ENCODE results near the gene SLITRK4.

SLITRK4 gene

GRCh38 chrX:143635915-143636314, at the start of gene SLITRK4:
SLITRK4 (minus strand) TSS chrX:143636101; CDS start chrX:143631108, 4,993 bp downstream.
- ChIA-PET POLR2A (no interaction called here), CTCF (interaction anchor here (1.8 kb wide), 1 partner anchor 11 kb away, joined by 4 read pairs; no protein-coding TSS in a partner anchor)
- DNase-seq (ENCODE audit: extremely low spot score): no peak
- TF ChIP-seq CTCF (IDR thresholded peaks at IDR 0.05; ENCODE audit: control extremely low read depth, extremely low read depth, low read depth, missing control alignments): no peak

GRCh38 chrX:143683486-143683885, 47.6 kb upstream of the SLITRK4 start:
- no peak for TF ChIP-seq CTCF (IDR thresholded peaks at IDR 0.05; ENCODE audit: control extremely low read depth, extremely low read depth, low read depth, missing control alignments)
- no peak for DNase-seq (ENCODE audit: extremely low spot score)
- ChIA-PET POLR2A (no interaction called here), CTCF (no interaction called here)

GRCh38 chrX:143674926-143675325, 39.0 kb upstream of the SLITRK4 start:
- CTCF ChIA-PET: no interaction called here
- POLR2A ChIA-PET: no interaction called here
- DNase-seq (ENCODE audit: extremely low spot score): no peak
- no peak for TF ChIP-seq CTCF (IDR thresholded peaks at IDR 0.05; ENCODE audit: control extremely low read depth, extremely low read depth, low read depth, missing control alignments)

- ChIA-PET CTCF (no interaction called here), POLR2A (no interaction called here)
- TF ChIP-seq CTCF (IDR thresholded peaks at IDR 0.05; ENCODE audit: control extremely low read depth, extremely low read depth, low read depth, missing control alignments): no peak
- DNase-seq (ENCODE audit: extremely low spot score): no peak
These were observed 33.5 kb upstream of the SLITRK4 start for GRCh38 chrX:143669395-143669794.

- no peak for DNase-seq (ENCODE audit: extremely low spot score)
- TF ChIP-seq CTCF (IDR thresholded peaks at IDR 0.05; ENCODE audit: control extremely low read depth, extremely low read depth, low read depth, missing control alignments): peak; percentile 26
These were observed 28.4 kb upstream of the SLITRK4 start for GRCh38 chrX:143664302-143664701.

GRCh38 chrX:143663755-143664154, 27.9 kb upstream of the SLITRK4 start:
- POLR2A ChIA-PET: no interaction called here
- DNase-seq (ENCODE audit: extremely low spot score): no peak
- no peak for TF ChIP-seq CTCF (IDR thresholded peaks at IDR 0.05; ENCODE audit: control extremely low read depth, extremely low read depth, low read depth, missing control alignments)
- CTCF ChIA-PET: no interaction called here

More at GRCh38 chrX:143664302-143664701, 28.4 kb upstream of the SLITRK4 start:
- CTCF ChIA-PET: interaction anchor here (0.7 to 0.9 kb wide), 2 partner anchors 15 to 31 kb away, joined by 3 to 5 read pairs; no protein-coding TSS in a partner anchor
- POLR2A ChIA-PET: no interaction called here

- POLR2A ChIA-PET: no interaction called here
- DNase-seq (ENCODE audit: extremely low spot score): no peak
- CTCF ChIA-PET: no interaction called here
- no peak for TF ChIP-seq CTCF (IDR thresholded peaks at IDR 0.05; ENCODE audit: control extremely low read depth, extremely low read depth, low read depth, missing control alignments)
These were observed 25.4 kb upstream of the SLITRK4 start for GRCh38 chrX:143661286-143661685.
